Measurements from ENCODE around the gene TK1.

TK1 gene

GRCh38 chr17:78170692-78171590, 15.9 kb downstream of the TK1 start:
- DNase-seq (ENCODE audit: low spot score): no peak
- Histone ChIP-seq H3K4ac (ENCODE audit: low read length) (no peak overlapping the region), H4K91ac (ENCODE audit: low read depth, low read length, poor library complexity) (no peak overlapping the region), H2BK5ac (ENCODE audit: low read length) (no peak overlapping the region), H3K36me3 (replicated peaks in 1 of 2; ENCODE audit: control insufficient read depth in 2 of 2, insufficient read depth in 2 of 2, low read length in 2 of 2) (peaks cover 18 to 36% of the 10 kb centered on the region in 2 donors), H3K23ac (ENCODE audit: low read depth, low read length, poor library complexity) (peak overlapping the region; percentile 67), H3K4me3 (ENCODE audit: low read length in 2 of 2) (no peak overlapping the region), H2BK15ac (ENCODE audit: low read length) (no peak overlapping the region), H3K9me3 (replicated peaks in 1 of 2; ENCODE audit: control insufficient read depth in 2 of 2, insufficient read depth in 1 of 2, low read depth in 1 of 2, low read length in 2 of 2) (peaks cover 0 to 4% of the 10 kb centered on the region in 2 donors), H3K9ac (ENCODE audit: low read depth, low read length, poor library complexity) (no peak overlapping the region), H3K18ac (ENCODE audit: low read length) (peak overlapping the region; percentile 13), H3K4me1 (ENCODE audit: control insufficient read depth in 2 of 2, insufficient read depth in 1 of 2, low read depth in 1 of 2, low read length in 2 of 2) (peaks cover 5 to 10% of the 10 kb centered on the region in 2 donors), H2BK12ac (ENCODE audit: low read length) (no peak overlapping the region), H4K8ac (ENCODE audit: low read depth, low read length) (no peak overlapping the region), H2AFZ (ENCODE audit: low read length) (no peak overlapping the region), H3K27ac (replicated peaks; ENCODE audit: low read length) (no peak overlapping the region), H3K4me2 (ENCODE audit: insufficient read depth, low read length, poor library complexity, severe bottlenecking) (no peak overlapping the region), H3K79me1 (ENCODE audit: low read depth, low read length) (peaks cover 1% of the 10 kb centered on the region), H2BK120ac (ENCODE audit: low read depth, low read length) (no peak overlapping the region), H3K27me3 (ENCODE audit: control insufficient read depth in 3 of 3, insufficient read depth in 3 of 3, low read depth in 1 of 3, low read length in 3 of 3) (no peaks in the 10 kb centered on the region), H3K14ac (ENCODE audit: low read length) (no peak overlapping the region), H2AK5ac (ENCODE audit: low read depth, low read length) (peak overlapping the region; percentile 33)
- no CpG with 5 or more reads among the region's 31 CpGs for WGBS, 2 donors (ENCODE audit: extremely low coverage in 2 of 2, insufficient read length in 2 of 2, insufficient replicate concordance in 1 of 2)

GRCh38 chr17:78168903-78169793, 17.7 kb downstream of the TK1 start:
- DNase-seq (ENCODE audit: low spot score): no peak
- peak overlapping the region; percentile 22 for H2BK5ac ChIP-seq (ENCODE audit: low read length)
- no peak overlapping the region for H3K4ac ChIP-seq (ENCODE audit: low read length)
- peak overlapping the region; percentile 72 for H3K9ac ChIP-seq (ENCODE audit: low read depth, low read length, poor library complexity)
- H3K23ac ChIP-seq (ENCODE audit: low read depth, low read length, poor library complexity): peak overlapping the region; percentile 44
- no peak overlapping the region for H2BK120ac ChIP-seq (ENCODE audit: low read depth, low read length)
- peak overlapping the region; percentile 53 for H3K18ac ChIP-seq (ENCODE audit: low read length)
- H3K36me3 ChIP-seq (replicated peaks in 1 of 2; ENCODE audit: control insufficient read depth in 2 of 2, insufficient read depth in 2 of 2, low read length in 2 of 2): peaks cover 3 to 18% of the 10 kb centered on the region in 2 donors
- peak overlapping the region; percentile 91 for H3K4me2 ChIP-seq (ENCODE audit: insufficient read depth, low read length, poor library complexity, severe bottlenecking)
- peaks cover 0 to 4% of the 10 kb centered on the region in 2 donors for H3K9me3 ChIP-seq (replicated peaks in 1 of 2; ENCODE audit: control insufficient read depth in 2 of 2, insufficient read depth in 1 of 2, low read depth in 1 of 2, low read length in 2 of 2)
- H3K14ac ChIP-seq (ENCODE audit: low read length): no peak overlapping the region
- H2AK5ac ChIP-seq (ENCODE audit: low read depth, low read length): peak overlapping the region; percentile 79
- H2BK15ac ChIP-seq (ENCODE audit: low read length): peak overlapping the region; percentile 83
- peaks cover 0 to 6% (median 0%) of the 10 kb centered on the region in 3 experiments for H3K27me3 ChIP-seq (ENCODE audit: control insufficient read depth in 3 of 3, insufficient read depth in 3 of 3, low read depth in 1 of 3, low read length in 3 of 3)
- peak overlapping the region; percentile 98 for H2AFZ ChIP-seq (ENCODE audit: low read length)
- peaks cover 5 to 10% of the 10 kb centered on the region in 2 donors for H3K4me1 ChIP-seq (ENCODE audit: control insufficient read depth in 2 of 2, insufficient read depth in 1 of 2, low read depth in 1 of 2, low read length in 2 of 2)
- H4K91ac ChIP-seq (ENCODE audit: low read depth, low read length, poor library complexity): no peak overlapping the region
- H2BK12ac ChIP-seq (ENCODE audit: low read length): no peak overlapping the region
- no peak overlapping the region for H4K8ac ChIP-seq (ENCODE audit: low read depth, low read length)
- H3K79me1 ChIP-seq (ENCODE audit: low read depth, low read length): peaks cover 1% of the 10 kb centered on the region
- no peak overlapping the region for H3K27ac ChIP-seq (replicated peaks; ENCODE audit: low read length)
- no CpG with 5 or more reads among the region's 38 CpGs for WGBS, 2 donors (ENCODE audit: extremely low coverage in 2 of 2, insufficient read length in 2 of 2, insufficient replicate concordance in 1 of 2)
- H3K4me3 ChIP-seq (ENCODE audit: low read length in 2 of 2): peak overlapping the region; percentile 60 to 88

GRCh38 chr17:78168242-78168902, 18.5 kb downstream of the TK1 start, which contains the start of gene SYNGR2:
TSS of gene SYNGR2 (plus strand) at chr17:78168581. CDS start at chr17:78168617, 36 bp downstream.
- peak within 1 kb of the TSS; percentile 22 for H2BK5ac ChIP-seq (ENCODE audit: low read length)
- no peak within 1 kb of the TSS for H4K8ac ChIP-seq (ENCODE audit: low read depth, low read length)
- H3K27me3 ChIP-seq (ENCODE audit: control insufficient read depth in 3 of 3, insufficient read depth in 3 of 3, low read depth in 1 of 3, low read length in 3 of 3): peaks cover 0 to 9% (median 0%) of the 10 kb centered on the region in 3 experiments
- H3K4me2 ChIP-seq (ENCODE audit: insufficient read depth, low read length, poor library complexity, severe bottlenecking): peak within 1 kb of the TSS; percentile 91
- H3K36me3 ChIP-seq (replicated peaks in 1 of 2; ENCODE audit: control insufficient read depth in 2 of 2, insufficient read depth in 2 of 2, low read length in 2 of 2): peaks cover 0 to 10% of the 10 kb centered on the region in 2 donors
- H3K23ac ChIP-seq (ENCODE audit: low read depth, low read length, poor library complexity): peak within 1 kb of the TSS; percentile 89
- no peak within 1 kb of the TSS for H2BK12ac ChIP-seq (ENCODE audit: low read length)
- H2BK15ac ChIP-seq (ENCODE audit: low read length): peak within 1 kb of the TSS; percentile 98
- H3K4ac ChIP-seq (ENCODE audit: low read length): no peak within 1 kb of the TSS
- no peak within 1 kb of the TSS for H3K14ac ChIP-seq (ENCODE audit: low read length)
- H3K9ac ChIP-seq (ENCODE audit: low read depth, low read length, poor library complexity): peak within 1 kb of the TSS; percentile 86
- DNase-seq (ENCODE audit: low spot score): peak; percentile 82
- H3K18ac ChIP-seq (ENCODE audit: low read length): peak within 1 kb of the TSS; percentile 95
- H2BK120ac ChIP-seq (ENCODE audit: low read depth, low read length): no peak within 1 kb of the TSS
- peaks cover 1% of the 10 kb centered on the region for H3K79me1 ChIP-seq (ENCODE audit: low read depth, low read length)
- no peak within 1 kb of the TSS for H3K27ac ChIP-seq (replicated peaks; ENCODE audit: low read length)
- H2AK5ac ChIP-seq (ENCODE audit: low read depth, low read length): peak within 1 kb of the TSS; percentile 79
- H2AFZ ChIP-seq (ENCODE audit: low read length): peak within 1 kb of the TSS; percentile 98
- H3K4me1 ChIP-seq (ENCODE audit: control insufficient read depth in 2 of 2, insufficient read depth in 1 of 2, low read depth in 1 of 2, low read length in 2 of 2): peaks cover 5 to 10% of the 10 kb centered on the region in 2 donors
- H3K9me3 ChIP-seq (replicated peaks in 1 of 2; ENCODE audit: control insufficient read depth in 2 of 2, insufficient read depth in 1 of 2, low read depth in 1 of 2, low read length in 2 of 2): peaks cover 0 to 4% of the 10 kb centered on the region in 2 donors
- no CpG with 5 or more reads among the region's 84 CpGs for WGBS, 2 donors (ENCODE audit: extremely low coverage in 2 of 2, insufficient read length in 2 of 2, insufficient replicate concordance in 1 of 2)
- no peak within 1 kb of the TSS for H4K91ac ChIP-seq (ENCODE audit: low read depth, low read length, poor library complexity)
- peak within 1 kb of the TSS; percentile 60 to 88 for H3K4me3 ChIP-seq (ENCODE audit: low read length in 2 of 2)
